GM12878 (cell line): ENCODE measurements around the gene PCDHA7. TPM values are rescaled to one million over a fixed set of nuclear protein-coding genes. Genes with fewer than 3 reads are reported as not detected.

Source experiments
- ATAC-seq: fragments of 200-7000 bp; cut with Tn5 transposase; 3 replicates; pipeline ENCODE4 v1.9.1; 2020; ENCODE audit warnings: mild to moderate bottlenecking, moderate library complexity
- BruUV-seq: library from RNA; stranded (reverse); fragments of 400-500 nt; replicated peaks from 2 replicates; lab custom pipeline; 2021; lab: Mats Ljungman, UMichigan
- CTCF ChIA-PET: fragments of 300-600 bp; sonication (Branson Sonifier 250); formaldehyde crosslinking; extraction: SDS; loops from one replicate; lab custom pipeline; 2021; ENCODE audit warnings: inconsistent platforms; lab: Yijun Ruan, JAX
- POLR2A ChIA-PET: fragments of 350-600 bp; formaldehyde crosslinking; extraction: SDS; loops from one replicate; lab custom pipeline; 2021; ENCODE audit warnings: inconsistent platforms; lab: Charles Lee
- RAD21 ChIA-PET: fragments of 300-600 bp; sonication (Branson Sonifier 250); formaldehyde crosslinking; loops from one replicate; lab custom pipeline; 2023; ENCODE audit warnings: antibody characterized with exemption; ENCODE audit not compliant: unreplicated experiment; lab: Charles Lee
- SMC1A ChIA-PET: fragments of 300-600 bp; sonication (Branson Sonifier 250); formaldehyde crosslinking; loops from one replicate; lab custom pipeline; 2023; ENCODE audit not compliant: unreplicated experiment, uncharacterized antibody; lab: Charles Lee
- DNase-seq: peaks from one replicate; pipeline ENCODE4 v3.0.0-alpha.2; 2011; ENCODE audit warnings: low read depth, low spot score
- FAIRE-seq: peaks from 3 replicates; lab custom pipeline; 2011; peaks lifted over from hg19 to GRCh38; lab: Jason Lieb, UNC
- H2AFZ ChIP-seq: 2 replicates; pipeline ENCODE4 v1.6.0; 2011; ENCODE audit warnings: low read depth, low read length, control low read depth; ENCODE audit not compliant: control insufficient read depth
- H3K27ac ChIP-seq: 2 replicates; pipeline ENCODE4 v1.5.1; 2011; ENCODE audit warnings: control low read depth; ENCODE audit not compliant: control insufficient read depth, insufficient read depth
- H3K27me3 ChIP-seq, 2 experiments: replicated peaks in 1 of 2; 2 replicates each; pipeline versions ENCODE4 v1.6.0 to v1.6.1; 2011; ENCODE audit warnings: low read length in 1 of 2; ENCODE audit not compliant: control insufficient read depth in 2 of 2, insufficient read depth in 2 of 2
- H3K36me3 ChIP-seq, 2 experiments: 2 replicates each; pipeline ENCODE4 v1.5.1; 2011; ENCODE audit warnings: low read length in 1 of 2; ENCODE audit not compliant: control insufficient read depth in 2 of 2, insufficient read depth in 2 of 2
- H3K4me1 ChIP-seq: 2 replicates; pipeline ENCODE4 v1.6.1; 2011; ENCODE audit warnings: mild to moderate bottlenecking, low read length, moderate library complexity, mixed read lengths; ENCODE audit not compliant: control insufficient read depth, insufficient read depth
- H3K4me2 ChIP-seq: 2 replicates; pipeline ENCODE4 v1.6.0; 2011; ENCODE audit warnings: control low read depth; ENCODE audit not compliant: control insufficient read depth, insufficient read depth
- H3K4me3 ChIP-seq: fragments of 200-600 bp; sonication (generic); 2 replicates; pipeline ENCODE4 v1.5.1; 2016
- H3K79me2 ChIP-seq: 2 replicates; pipeline ENCODE4 v1.6.0; 2011; ENCODE audit warnings: low read length; ENCODE audit not compliant: control insufficient read depth, insufficient read depth
- H3K9ac ChIP-seq: 2 replicates; pipeline ENCODE4 v1.8.0; 2011; ENCODE audit warnings: low read length, control low read depth, mixed read lengths; ENCODE audit not compliant: control insufficient read depth, insufficient read depth
- H3K9me3 ChIP-seq: replicated peaks from 3 replicates; pipeline ENCODE4 v1.5.1; 2011; ENCODE audit warnings: mild to moderate bottlenecking, low read length; ENCODE audit not compliant: control insufficient read depth, insufficient read depth
- H4K20me1 ChIP-seq: 2 replicates; pipeline ENCODE4 v1.6.0; 2011; ENCODE audit not compliant: control insufficient read depth, insufficient read depth
- CEBPB ChIP-seq, 2 experiments: fragments of 150-350 bp in 1 of 2; IDR thresholded peaks; 2 replicates each; pipeline ENCODE4 v1.6.1; 2012 to 2014; ENCODE audit warnings: low read depth in 2 of 2, low read length in 2 of 2, borderline replicate concordance in 1 of 2, inconsistent platforms in 1 of 2
- CTCF ChIP-seq, 3 experiments: IDR thresholded peaks in 2 of 3; conservative IDR thresholded peaks in 1 of 3; 2 replicates each; pipeline ENCODE4 v1.5.1; 2011; ENCODE audit warnings: low read depth in 3 of 3, low read length in 3 of 3, mild to moderate bottlenecking in 3 of 3, control low read depth in 2 of 3, moderate library complexity in 2 of 3, inconsistent platforms in 1 of 3, mixed read lengths in 1 of 3; ENCODE audit not compliant: control insufficient read depth in 2 of 3, insufficient read depth in 1 of 3; ENCODE audit errors: extremely low read depth in 1 of 3
- GABPA ChIP-seq: IDR thresholded peaks from 2 replicates; pipeline ENCODE4 v1.6.1; 2014; ENCODE audit warnings: antibody characterized with exemption, low read depth, mild to moderate bottlenecking, inconsistent platforms
- JUND ChIP-seq: IDR thresholded peaks from 2 replicates; pipeline ENCODE4 v1.6.1; 2012; ENCODE audit warnings: low read depth, mild to moderate bottlenecking, low read length, improper control_type of control experiment, moderate library complexity
- MEF2B ChIP-seq: fragments of 450-650 bp; IDR thresholded peaks from 2 replicates; pipeline ENCODE4 v1.6.1; 2018; ENCODE audit warnings: mild to moderate bottlenecking, moderate library complexity; ENCODE audit not compliant: partially characterized antibody, poor library complexity, severe bottlenecking
- PML ChIP-seq: IDR thresholded peaks from 2 replicates; pipeline ENCODE4 v1.6.1; 2012; ENCODE audit warnings: low read length, inconsistent platforms
- TBL1XR1 ChIP-seq: IDR thresholded peaks from 2 replicates; pipeline ENCODE4 v1.6.1; 2012; ENCODE audit warnings: low read depth, low read length, improper control_type of control experiment
- ZNF217 ChIP-seq: fragments of 450-650 bp; IDR thresholded peaks from 2 replicates; pipeline ENCODE4 v1.6.1; 2017; ENCODE audit warnings: antibody characterized with exemption, mild to moderate bottlenecking
- ZNF24 ChIP-seq: fragments of 450-650 bp; IDR thresholded peaks from 2 replicates; pipeline ENCODE4 v1.6.1; 2017; ENCODE audit warnings: antibody characterized with exemption, mild to moderate bottlenecking
- WGBS: methylation state at CpG from one replicate; pipeline ENCODE4 v1.1.6; 2016; ENCODE audit warnings: low lambda C conversion rate; ENCODE audit not compliant: insufficient replicate concordance, insufficient coverage; ENCODE audit errors: missing lambda C conversion rate; 5-methylcytosine and 5-hydroxymethylcytosine counted together
- in situ Hi-C: fragments of 300-500 bp; cut with MboI; formaldehyde crosslinking; loops from 9 replicates; pipeline ENCODE4 v1.14.3; 2018; ENCODE audit warnings: mixed read lengths
- intact Hi-C: fragments of 100-400 bp; cut with micrococcal nuclease; formaldehyde crosslinking; loops from one replicate; pipeline ENCODE4 v1.14.2; 2022; ENCODE audit not compliant: unreplicated experiment
- polyA plus RNA-seq, 11 experiments: library from polyadenylated mRNA; depleted of rRNA in 4 of 11; unstranded in 6 of 11; stranded (reverse) in 5 of 11; fragments of >200 nt; fragmentation: Nextera tagmentation in 4 of 11; fragmentation: Illumina TruSeq in 1 of 11; extraction: Ambion mirVana in 4 of 11; extraction: Trizol in 1 of 11; gene quantifications; 1 replicate in 1 of 11; 2 replicates in 10 of 11; pipeline versions ENCODE4 v1.2.1 to v1.2.3, GENCODE V29; 2011 to 2016; ENCODE audit warnings: inconsistent platforms in 2 of 11, missing spikeins in 2 of 11, low read depth in 1 of 11
- total RNA-seq, 4 experiments: library from RNA; depleted of rRNA in 3 of 4; stranded (reverse); fragments of >200 nt in 3 of 4; fragmentation: Illumina TruSeq in 1 of 4; extraction: Trizol in 1 of 4; gene quantifications; 2 replicates each; pipeline versions ENCODE4 v1.2.1 to v1.2.3, GENCODE V29; 2013 to 2021

Gene PCDHA7
- total and polyA plus RNA-seq, 10 of the 15 experiments (the other 5 are each of a cell fraction or from before 2014, with no cell fraction given): 0.05 to 0.06 TPM; not detected in 8

- BruUV-seq: no TSS peak
Observed at GRCh38 chr5:140808889-140809291, 25.2 kb upstream of the PCDHA7 start.

GRCh38 chr5:140821375-140822280 lies 12.4 kb upstream of the PCDHA7 start, which contains the start of gene PCDHA5:
Gene PCDHA5 (plus strand): TSS chr5:140821613.
- SMC1A ChIA-PET: interaction anchor here (0.8 kb wide), 1 partner anchor 12 kb away, joined by 3 read pairs; no protein-coding TSS in a partner anchor
- DNase-seq (no peak), ATAC-seq (no peak), FAIRE-seq (no peak)
- CTCF ChIA-PET: interaction anchor here (0.7 to 2.0 kb wide), 5 partner anchors 9 to 24 kb away, joined by 3 to 5 read pairs (median 3); no protein-coding TSS in a partner anchor
- WGBS: 59% methylated on average over 37 of the region's 39 CpGs
- POLR2A ChIA-PET: no interaction called here
- Histone ChIP-seq H3K4me2 (no peak within 1 kb of the TSS), H3K27me3 (no peaks in the 10 kb centered on the region), H3K79me2 (no peaks in the 10 kb centered on the region)
- no TSS peak for BruUV-seq
- TF ChIP-seq CTCF (IDR thresholded peaks at IDR 0.05 in 2 of 3, conservative IDR thresholded peaks at IDR 0.05 in 1 of 3; ENCODE audit: control insufficient read depth in 2 of 3, extremely low read depth in 1 of 3, insufficient read depth in 1 of 3, low read depth in 3 of 3, low read length in 3 of 3) (peak in 2 of 3 experiments; percentile 31 to 39; a peak in 4 of 6 replicates), ZNF24 (no peak)
- TF ChIP-seq, all 136 proteins: peak for 1
- H3K9me3 ChIP-seq: no peaks in the 10 kb centered on the region; the same call in 2 of the 3 replicates
- no peaks in the 10 kb centered on the region for H3K4me1 ChIP-seq
- RAD21 ChIA-PET: no interaction called here
- in situ Hi-C loops (loop anchor here (25.0 kb wide), 1 partner anchor 741 kb away; no protein-coding TSS in a partner anchor), intact Hi-C loops (no loop called here)
- H3K4me3 ChIP-seq: no peak within 1 kb of the TSS
- no peaks in the 10 kb centered on the region for H4K20me1 ChIP-seq
- no peak within 1 kb of the TSS for H3K9ac ChIP-seq
- H3K27ac ChIP-seq: no peak within 1 kb of the TSS
- H2AFZ ChIP-seq: no peak within 1 kb of the TSS
- no peaks in the 10 kb centered on the region for H3K36me3 ChIP-seq

More at GRCh38 chr5:140808889-140809291, 25.2 kb upstream of the PCDHA7 start:
- Histone ChIP-seq H3K4me3 (no peak overlapping the region), H3K36me3 (no peaks in the 10 kb centered on the region), H3K79me2 (no peaks in the 10 kb centered on the region), H4K20me1 (no peaks in the 10 kb centered on the region), H3K9me3 (no peaks in the 10 kb centered on the region; the same call in 2 of the 3 replicates), H3K27me3 (no peaks in the 10 kb centered on the region), H3K4me1 (no peaks in the 10 kb centered on the region), H3K4me2 (no peak overlapping the region), H3K27ac (no peak overlapping the region), H2AFZ (no peak overlapping the region), H3K9ac (no peak overlapping the region)
- ATAC-seq: no peak
- intact Hi-C loops (no loop called here), in situ Hi-C loops (loop anchor here (25.0 kb wide), 1 partner anchor 753 kb away; no protein-coding TSS in a partner anchor)
- FAIRE-seq: no peak
- ChIA-PET CTCF (interaction anchor here (1.4 kb wide), 1 partner anchor 8 kb away, joined by 3 read pairs; no protein-coding TSS in a partner anchor), RAD21 (no interaction called here), POLR2A (no interaction called here), SMC1A (no interaction called here)
- no peak for DNase-seq
- TF ChIP-seq CEBPB (IDR thresholded peaks at IDR 0.05; ENCODE audit: borderline replicate concordance in 1 of 2, low read depth in 2 of 2, low read length in 2 of 2): no peak
- no peak for TF ChIP-seq GABPA
- TF ChIP-seq MEF2B: no peak
- TF ChIP-seq ZNF217: no peak
- TF ChIP-seq PML: no peak
- no peak for TF ChIP-seq TBL1XR1
- no peak for TF ChIP-seq JUND
- 75% methylated on average over 17 of the region's 43 CpGs for WGBS
